H9 (cell line): ENCODE measurements around the gene DGKB. TPM values are rescaled to one million over a fixed set of nuclear protein-coding genes. Genes with fewer than 3 reads are reported as not detected.

Experiments used
- DNase-seq: peaks from one replicate; pipeline ENCODE4 v3.0.0-alpha.2; 2017
- H2AFZ ChIP-seq: one replicate; pipeline ENCODE4 v1.6.1; 2013; ENCODE audit warnings: mild to moderate bottlenecking, low read length, control low read depth, moderate library complexity
- H2AK5ac ChIP-seq: 2 replicates; pipeline ENCODE4 v1.6.1; 2013; ENCODE audit warnings: low read length, control low read depth, mixed read lengths; ENCODE audit not compliant: insufficient read length
- H2BK120ac ChIP-seq: one replicate; pipeline ENCODE4 v1.6.1; 2013; ENCODE audit warnings: low read depth, mild to moderate bottlenecking, low read length, control low read depth, inconsistent platforms; ENCODE audit not compliant: poor library complexity, severe bottlenecking
- H2BK12ac ChIP-seq: 2 replicates; pipeline ENCODE4 v1.6.1; 2013; ENCODE audit warnings: low read length, control low read depth, mixed read lengths, low read depth; ENCODE audit not compliant: insufficient read length
- H2BK15ac ChIP-seq: 2 replicates; pipeline ENCODE4 v1.6.1; 2013; ENCODE audit warnings: low read depth, low read length, control low read depth
- H2BK20ac ChIP-seq: one replicate; pipeline ENCODE4 v1.6.1; 2013; ENCODE audit warnings: low read depth, mild to moderate bottlenecking, low read length, control low read depth, inconsistent platforms; ENCODE audit not compliant: poor library complexity, severe bottlenecking
- H2BK5ac ChIP-seq: 2 replicates; pipeline ENCODE4 v1.6.1; 2013; ENCODE audit warnings: low read length, control low read depth, mixed read lengths; ENCODE audit not compliant: insufficient read length
- H3K14ac ChIP-seq: 2 replicates; pipeline ENCODE4 v1.6.1; 2013; ENCODE audit warnings: low read length, control low read depth; ENCODE audit not compliant: insufficient read depth
- H3K18ac ChIP-seq: 2 replicates; pipeline ENCODE4 v1.6.1; 2013; ENCODE audit warnings: low read depth, mild to moderate bottlenecking, mixed read lengths, low read length, control low read depth; ENCODE audit not compliant: insufficient read length
- H3K23ac ChIP-seq: 2 replicates; pipeline ENCODE4 v1.6.1; 2013; ENCODE audit warnings: low read length, control low read depth, mixed read lengths, low read depth; ENCODE audit not compliant: insufficient read length
- H3K23me2 ChIP-seq: 2 replicates; pipeline ENCODE4 v1.6.1; 2013; ENCODE audit warnings: low read depth, mild to moderate bottlenecking, mixed read lengths, low read length, control low read depth; ENCODE audit not compliant: insufficient read length, poor library complexity, severe bottlenecking
- H3K27ac ChIP-seq: 2 replicates; pipeline ENCODE4 v1.5.1; 2013; ENCODE audit warnings: low read length, control low read depth, mixed read lengths, low read depth; ENCODE audit not compliant: insufficient read length
- H3K27me3 ChIP-seq: 2 replicates; pipeline ENCODE4 v1.6.1; 2013; ENCODE audit warnings: low read length, control low read depth, inconsistent platforms; ENCODE audit not compliant: insufficient read depth
- H3K4ac ChIP-seq: 2 replicates; pipeline ENCODE4 v1.6.1; 2013; ENCODE audit warnings: low read depth, mild to moderate bottlenecking, control low read depth, inconsistent platforms, low read length, moderate library complexity
- H3K4me1 ChIP-seq: 2 replicates; pipeline ENCODE4 v1.6.1; 2013; ENCODE audit warnings: low read length, control low read depth, inconsistent platforms; ENCODE audit not compliant: insufficient read depth
- H3K4me2 ChIP-seq: 2 replicates; pipeline ENCODE4 v1.6.1; 2013; ENCODE audit warnings: low read length, control low read depth, mixed read lengths; ENCODE audit not compliant: insufficient read length, insufficient read depth
- H3K56ac ChIP-seq: 2 replicates; pipeline ENCODE4 v1.6.1; 2013; ENCODE audit warnings: low read depth, mild to moderate bottlenecking, mixed read lengths, low read length, control low read depth; ENCODE audit not compliant: insufficient read length
- H3K79me1 ChIP-seq: 2 replicates; pipeline ENCODE4 v1.6.1; 2013; ENCODE audit warnings: low read depth, mild to moderate bottlenecking, moderate library complexity, low read length, control low read depth, inconsistent platforms; ENCODE audit not compliant: insufficient read depth, poor library complexity, severe bottlenecking
- H3K79me2 ChIP-seq: 2 replicates; pipeline ENCODE4 v1.6.1; 2013; ENCODE audit warnings: low read length, control low read depth, inconsistent platforms; ENCODE audit not compliant: insufficient read depth
- H3K9ac ChIP-seq: 2 replicates; pipeline ENCODE4 v1.6.1; 2013; ENCODE audit warnings: low read length, control low read depth, mixed read lengths; ENCODE audit not compliant: insufficient read length; ENCODE audit errors: extremely low read depth
- H3K9me3 ChIP-seq: one replicate; pipeline ENCODE4 v1.6.1; 2013; ENCODE audit warnings: low read depth, low read length, inconsistent platforms; ENCODE audit not compliant: control insufficient read depth
- H3T11ph ChIP-seq: one replicate; pipeline ENCODE4 v1.6.1; 2013; ENCODE audit warnings: mild to moderate bottlenecking, low read length, control low read depth, inconsistent platforms
- H4K20me1 ChIP-seq: one replicate; pipeline ENCODE4 v1.6.1; 2013; ENCODE audit not compliant: control insufficient read depth, insufficient read length, insufficient read depth
- H4K5ac ChIP-seq: 2 replicates; pipeline ENCODE4 v1.6.1; 2013; ENCODE audit warnings: low read depth, mild to moderate bottlenecking, mixed read lengths, low read length, control low read depth; ENCODE audit not compliant: insufficient read length
- H4K8ac ChIP-seq: replicated peaks from 2 replicates; pipeline ENCODE4 v1.6.1; 2013; ENCODE audit warnings: low read length, control low read depth, mixed read lengths, low read depth; ENCODE audit not compliant: insufficient read length
- H4K91ac ChIP-seq: 2 replicates; pipeline ENCODE4 v1.6.1; 2013; ENCODE audit warnings: low read depth, mild to moderate bottlenecking, moderate library complexity, mixed read lengths, low read length, control low read depth; ENCODE audit not compliant: insufficient read length
- H3K27ac Mint-ChIP-seq, 3 experiments: 2 replicates in 2 of 3; 3 replicates in 1 of 3; pipeline ENCODE4 v1.8.0; 2020 to 2021; ENCODE audit warnings: mixed read lengths in 3 of 3, mild to moderate bottlenecking in 1 of 3, moderate library complexity in 1 of 3
- H3K27me3 Mint-ChIP-seq: 2 replicates; pipeline ENCODE4 v1.8.0; 2021; ENCODE audit warnings: low read depth, mild to moderate bottlenecking, moderate library complexity, mixed read lengths
- H3K36me3 Mint-ChIP-seq, 3 experiments: 2 replicates in 2 of 3; 3 replicates in 1 of 3; pipeline ENCODE4 v1.8.0; 2020 to 2021; ENCODE audit warnings: low read depth in 3 of 3, mixed read lengths in 3 of 3; ENCODE audit not compliant: insufficient read depth in 1 of 3
- H3K4me1 Mint-ChIP-seq, 2 experiments: 2 replicates each; pipeline ENCODE4 v1.8.0; 2020; ENCODE audit warnings: mixed read lengths in 2 of 2
- H3K4me3 Mint-ChIP-seq, 2 experiments: 2 replicates in 1 of 2; 3 replicates in 1 of 2; pipeline ENCODE4 v1.8.0; 2020 to 2021; ENCODE audit warnings: mild to moderate bottlenecking in 2 of 2, mixed read lengths in 2 of 2, moderate library complexity in 1 of 2
- H3K9me3 Mint-ChIP-seq, 2 experiments: 2 replicates in 1 of 2; 3 replicates in 1 of 2; pipeline ENCODE4 v1.8.0; 2020; ENCODE audit warnings: mild to moderate bottlenecking in 2 of 2, mixed read lengths in 2 of 2, moderate library complexity in 1 of 2
- total RNA-seq: library from RNA; stranded (reverse); gene quantifications from 2 replicates; pipeline ENCODE4 v1.2.1, GENCODE V29; 2021
- TF ChIP-seq, protein P1 (sequence below): fragments of 200-600 bp; sonication (generic); conservative IDR thresholded peaks from 3 replicates; pipeline ENCODE4 v1.8.0; 2021; ENCODE audit warnings: antibody characterized with exemption, mild to moderate bottlenecking

The DGKB gene
- total RNA-seq, 1 experiment from 2014 or later: 0.26 TPM

DNA sequence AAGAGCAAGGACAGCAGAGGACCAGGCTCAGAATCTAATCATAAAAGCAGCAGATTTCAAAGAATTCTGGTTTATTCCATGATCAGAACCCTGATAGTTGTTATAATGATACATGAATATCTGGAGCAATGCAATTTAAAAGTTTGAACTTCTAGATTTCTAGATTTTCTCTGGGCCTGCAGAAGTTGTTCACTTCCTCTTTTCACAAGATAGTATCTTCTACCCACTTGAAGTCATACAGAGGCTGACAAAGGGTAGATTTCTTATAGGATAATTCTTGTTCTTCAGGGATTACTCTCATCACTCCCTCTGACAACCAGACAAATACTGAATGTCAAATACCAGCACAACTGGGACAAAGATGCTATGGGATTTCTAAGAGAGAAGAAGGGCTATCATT is 593.1 kb downstream of the DGKB start:
- no peaks in the 10 kb centered on the region for H3K79me1 ChIP-seq

More for the DNA sequence above, 593.1 kb downstream of the DGKB start:
- Mint-ChIP-seq H3K36me3 (no peaks in the 10 kb centered on the region), H3K27me3 (no peaks in the 10 kb centered on the region), H3K9me3 (peaks cover 0 to 3% of the 10 kb centered on the region in 2 experiments; a peak in 1 of 5 replicates), H3K27ac (no peak overlapping the region), H3K4me1 (peaks cover 3 to 7% of the 10 kb centered on the region in 2 experiments; a peak in 2 of 4 replicates), H3K4me3 (no peak overlapping the region)
- Histone ChIP-seq H2AFZ (no peak overlapping the region), H3K9me3 (no peaks in the 10 kb centered on the region), H4K91ac (no peak overlapping the region), H2BK15ac (no peak overlapping the region), H3K18ac (no peak overlapping the region), H3K4me2 (no peak overlapping the region), H3T11ph (no peak overlapping the region), H3K27ac (no peak overlapping the region), H2AK5ac (no peak overlapping the region), H4K20me1 (no peaks in the 10 kb centered on the region), H3K4me1 (no peaks in the 10 kb centered on the region), H2BK12ac (no peak overlapping the region), H3K23ac (no peak overlapping the region), H4K5ac (no peak overlapping the region), H3K27me3 (no peaks in the 10 kb centered on the region), H3K79me2 (no peaks in the 10 kb centered on the region), H3K9ac (no peak overlapping the region), H3K23me2 (no peaks in the 10 kb centered on the region), H3K4ac (no peak overlapping the region), H3K14ac (no peak overlapping the region), H2BK5ac (no peak overlapping the region), H2BK120ac (no peak overlapping the region), H4K8ac (no peak overlapping the region), H3K56ac (no peak overlapping the region), H2BK20ac (no peak overlapping the region)
- DNase-seq: no peak
- TF ChIP-seq, protein P1, sequence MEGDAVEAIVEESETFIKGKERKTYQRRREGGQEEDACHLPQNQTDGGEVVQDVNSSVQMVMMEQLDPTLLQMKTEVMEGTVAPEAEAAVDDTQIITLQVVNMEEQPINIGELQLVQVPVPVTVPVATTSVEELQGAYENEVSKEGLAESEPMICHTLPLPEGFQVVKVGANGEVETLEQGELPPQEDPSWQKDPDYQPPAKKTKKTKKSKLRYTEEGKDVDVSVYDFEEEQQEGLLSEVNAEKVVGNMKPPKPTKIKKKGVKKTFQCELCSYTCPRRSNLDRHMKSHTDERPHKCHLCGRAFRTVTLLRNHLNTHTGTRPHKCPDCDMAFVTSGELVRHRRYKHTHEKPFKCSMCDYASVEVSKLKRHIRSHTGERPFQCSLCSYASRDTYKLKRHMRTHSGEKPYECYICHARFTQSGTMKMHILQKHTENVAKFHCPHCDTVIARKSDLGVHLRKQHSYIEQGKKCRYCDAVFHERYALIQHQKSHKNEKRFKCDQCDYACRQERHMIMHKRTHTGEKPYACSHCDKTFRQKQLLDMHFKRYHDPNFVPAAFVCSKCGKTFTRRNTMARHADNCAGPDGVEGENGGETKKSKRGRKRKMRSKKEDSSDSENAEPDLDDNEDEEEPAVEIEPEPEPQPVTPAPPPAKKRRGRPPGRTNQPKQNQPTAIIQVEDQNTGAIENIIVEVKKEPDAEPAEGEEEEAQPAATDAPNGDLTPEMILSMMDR: no peak
